BLaER1 (cell line): Measurements from ENCODE around the gene GRIK5.

Source experiments
- H3K27ac ChIP-seq: shearing (Covaris generic); formaldehyde crosslinking; 2 replicates; pipeline ENCODE4 v1.8.1; 2022
- H3K27me3 ChIP-seq: shearing (Covaris generic); formaldehyde crosslinking; 2 replicates; pipeline ENCODE4 v1.8.1; 2022
- H3K36me3 ChIP-seq: shearing (Covaris generic); formaldehyde crosslinking; 2 replicates; pipeline ENCODE4 v1.8.1; 2022
- H3K4me1 ChIP-seq: shearing (Covaris generic); formaldehyde crosslinking; 2 replicates; pipeline ENCODE4 v1.8.1; 2022
- H3K4me2 ChIP-seq: shearing (Covaris generic); formaldehyde crosslinking; 2 replicates; pipeline ENCODE4 v1.8.1; 2022
- H3K4me3 ChIP-seq: shearing (Covaris generic); formaldehyde crosslinking; 2 replicates; pipeline ENCODE4 v1.8.1; 2022
- H3K9ac ChIP-seq: shearing (Covaris generic); formaldehyde crosslinking; 2 replicates; pipeline ENCODE4 v1.8.1; 2022
- H3K9me3 ChIP-seq: shearing (Covaris generic); formaldehyde crosslinking; 2 replicates; pipeline ENCODE4 v1.8.1; 2022
- H4K20me1 ChIP-seq: shearing (Covaris generic); formaldehyde crosslinking; 2 replicates; pipeline ENCODE4 v1.8.1; 2022
- Cebpa-rat ChIP-seq: shearing (Covaris generic); IDR thresholded peaks from 2 replicates; pipeline ENCODE4 v1.8.1; 2022

Gene GRIK5

DNA sequence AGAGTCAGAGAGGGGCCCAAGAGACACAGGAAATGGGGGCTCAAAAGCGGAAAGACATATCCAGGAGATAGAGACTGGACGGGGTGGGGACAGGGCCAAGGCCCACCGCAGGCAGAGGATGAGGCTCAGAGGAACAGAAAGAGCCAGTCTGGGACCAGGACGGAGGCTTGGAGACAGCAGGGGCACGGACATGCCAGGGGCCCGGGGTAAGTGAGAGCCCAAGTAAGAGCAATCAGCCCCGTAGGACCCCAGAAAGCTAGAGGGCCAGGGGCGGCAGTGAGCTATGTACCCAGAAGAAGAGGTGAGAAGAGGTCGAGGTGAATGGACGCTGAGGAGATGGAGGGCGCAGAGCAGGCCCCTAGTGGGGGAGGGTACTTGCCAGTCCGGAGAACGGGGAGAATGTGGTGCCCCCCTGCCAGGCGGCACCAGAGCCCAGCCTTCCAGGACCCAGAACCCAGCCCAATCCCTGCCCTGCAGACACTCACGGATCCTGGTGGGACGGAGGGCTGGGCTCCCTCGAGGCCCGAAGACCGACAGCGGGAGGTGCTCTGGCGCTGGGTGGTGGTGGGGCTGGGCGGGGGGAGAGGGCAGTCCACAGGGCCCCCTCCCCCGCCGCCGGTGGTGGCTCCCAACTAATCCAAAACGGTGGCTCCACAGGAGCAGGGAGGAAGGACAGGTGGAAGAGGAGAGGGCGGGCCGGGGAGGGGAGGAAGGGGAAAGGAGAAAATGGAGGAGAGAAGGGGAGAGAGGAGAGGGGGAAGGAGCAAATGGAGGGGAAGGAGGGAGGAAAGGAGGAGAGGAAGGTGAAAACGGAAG, 1.0 kb downstream of the GRIK5 start:
- peaks cover 71% of the 10 kb centered on the region for H3K4me1 ChIP-seq
- peaks cover 19% of the 10 kb centered on the region for H3K36me3 ChIP-seq
- H3K9ac ChIP-seq, result peak overlapping the region; percentile 84
- peak overlapping the region; percentile 73 for H3K4me3 ChIP-seq
- H4K20me1 ChIP-seq, result peaks cover 44% of the 10 kb centered on the region
- peak overlapping the region; percentile 89 for H3K27ac ChIP-seq
- no peaks in the 10 kb centered on the region for H3K27me3 ChIP-seq
- no peak for TF ChIP-seq Cebpa-rat
- no peaks in the 10 kb centered on the region for H3K9me3 ChIP-seq
- peak overlapping the region; percentile 97 for H3K4me2 ChIP-seq

DNA sequence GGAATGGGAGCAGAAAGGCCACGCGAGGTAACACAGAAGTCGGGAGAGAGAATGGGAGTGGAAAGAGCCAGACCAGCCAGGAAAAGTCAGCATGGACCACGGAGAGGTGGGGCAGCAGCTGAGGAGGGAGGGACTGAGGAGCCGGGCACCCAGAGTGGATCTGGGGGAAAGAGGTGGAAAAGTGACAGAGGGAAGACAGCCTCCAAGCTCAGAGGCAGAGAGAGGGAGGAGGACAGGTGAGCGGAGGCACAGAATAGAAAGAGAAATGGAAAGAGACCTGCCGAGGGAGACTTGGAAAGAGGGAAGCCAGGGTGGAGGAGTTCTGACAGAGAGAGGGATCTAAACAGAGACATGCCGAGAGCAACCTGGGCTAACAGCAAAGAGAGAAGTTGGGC, 1.6 kb downstream of the GRIK5 start:
- Histone ChIP-seq H3K4me3 (peak overlapping the region; percentile 73), H3K4me2 (peak overlapping the region; percentile 97)

DNA sequence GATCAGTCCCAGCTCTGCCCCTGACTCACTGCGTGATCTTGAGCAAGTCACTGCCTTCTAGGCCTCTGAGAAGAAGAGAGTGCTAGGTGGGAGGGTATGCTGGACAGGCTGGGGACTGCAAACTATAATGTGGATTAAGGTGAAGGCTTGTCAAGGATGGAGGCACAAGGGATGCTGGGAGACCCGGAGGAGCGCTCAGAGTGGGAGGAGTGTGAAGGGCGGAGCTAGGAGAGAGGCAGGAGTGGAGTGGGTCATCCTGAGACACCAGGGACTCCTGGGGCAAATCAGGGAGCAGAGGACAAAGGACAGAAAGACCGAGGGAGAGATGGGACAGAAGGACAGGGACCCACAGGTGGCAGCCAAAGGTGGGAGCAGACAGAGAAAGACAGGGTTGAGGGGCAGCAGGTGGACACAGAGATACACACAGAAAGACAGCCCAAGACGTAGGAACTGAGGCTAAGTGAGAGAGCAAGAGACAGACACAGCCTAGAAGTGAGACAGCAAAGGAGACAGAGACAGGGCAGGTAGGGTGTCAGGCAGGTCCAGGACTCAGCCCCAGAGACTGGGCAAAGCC, 2.6 kb downstream of the GRIK5 start:
- Histone ChIP-seq H3K36me3 (peaks cover 35% of the 10 kb centered on the region), H3K27me3 (no peaks in the 10 kb centered on the region), H3K27ac (0 out of 2 replicates have a peak overlapping the region, but pooled peaks have one; percentile 89), H3K4me3 (peak overlapping the region; percentile 73; the same call in 1 of the 2 replicates), H3K9ac (peak overlapping the region; percentile 84; the same call in 1 of the 2 replicates), H3K4me1 (peaks cover 77% of the 10 kb centered on the region), H3K4me2 (peak overlapping the region; percentile 97), H3K9me3 (no peaks in the 10 kb centered on the region), H4K20me1 (peaks cover 51% of the 10 kb centered on the region)
- TF ChIP-seq Cebpa-rat, result no peak

More for the DNA sequence above, 1.6 kb downstream of the GRIK5 start:
- H3K9me3 ChIP-seq, result no peaks in the 10 kb centered on the region
- peaks cover 25% of the 10 kb centered on the region for H3K36me3 ChIP-seq
- no peak for TF ChIP-seq Cebpa-rat
- H3K9ac ChIP-seq, result peak overlapping the region; percentile 84
- H3K27ac ChIP-seq, result peak overlapping the region; percentile 89
- no peaks in the 10 kb centered on the region for H3K27me3 ChIP-seq
- H3K4me1 ChIP-seq, result peaks cover 77% of the 10 kb centered on the region
- peaks cover 48% of the 10 kb centered on the region for H4K20me1 ChIP-seq

DNA sequence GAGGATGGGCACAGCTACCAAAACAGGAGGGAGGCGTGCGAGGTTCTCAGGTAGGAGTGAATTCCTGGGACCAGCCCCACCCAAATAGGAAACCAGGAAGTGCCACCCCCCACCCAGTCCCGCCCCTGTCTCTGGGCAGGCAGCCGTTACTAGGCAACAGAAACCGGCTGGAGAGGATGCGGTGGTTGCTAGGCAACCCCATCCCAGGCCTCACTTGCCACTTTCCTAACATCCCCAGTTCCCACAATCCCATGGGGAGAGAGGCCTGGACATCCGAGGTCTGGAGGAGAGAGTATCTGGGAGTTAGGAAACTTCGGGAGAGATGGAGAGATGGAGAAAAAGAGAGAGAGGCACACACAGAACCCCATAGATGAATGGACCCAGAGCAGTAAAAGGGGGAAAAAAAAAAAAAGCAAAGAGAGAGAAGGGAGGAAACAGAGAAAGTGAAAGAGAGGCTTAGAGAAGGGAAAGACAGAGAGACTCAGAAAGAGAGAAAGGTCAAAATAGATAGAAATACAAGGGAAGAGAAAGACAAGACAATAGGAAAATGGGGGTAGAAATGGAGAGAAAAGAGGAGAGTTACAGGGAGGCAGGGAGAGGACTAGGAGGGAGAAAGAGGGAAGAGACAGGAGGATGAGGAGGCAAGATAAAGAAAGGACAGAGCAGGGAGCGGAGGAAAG, 3.8 kb downstream of the GRIK5 start:
- H4K20me1 ChIP-seq, result peaks cover 51% of the 10 kb centered on the region
- no peak for TF ChIP-seq Cebpa-rat

DNA sequence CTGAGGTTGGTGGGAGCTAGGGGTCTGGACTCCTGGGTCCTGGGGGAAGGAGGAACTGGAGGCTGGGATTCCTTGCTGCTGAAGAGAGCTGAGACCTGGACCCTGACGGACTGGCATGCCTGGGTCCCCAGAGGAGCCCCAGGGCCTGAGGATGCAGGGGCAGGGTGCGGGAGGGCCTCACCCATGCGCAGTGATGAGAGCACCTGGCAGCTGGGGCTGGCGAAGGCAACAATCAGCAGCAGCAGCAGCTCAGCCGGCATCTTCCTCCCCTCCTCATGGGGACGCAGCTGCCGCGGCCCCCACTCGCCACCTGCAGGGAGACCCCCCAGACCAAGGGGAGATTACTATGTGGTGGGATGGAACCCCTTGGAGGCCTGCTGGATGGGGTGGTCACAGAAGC, 4.5 kb downstream of the GRIK5 start:
- Histone ChIP-seq H3K4me3 (no peak overlapping the region), H3K4me1 (peaks cover 62% of the 10 kb centered on the region), H3K36me3 (peaks cover 52% of the 10 kb centered on the region), H3K9ac (no peak overlapping the region), H3K27me3 (no peaks in the 10 kb centered on the region), H3K4me2 (peak overlapping the region; percentile 47), H3K27ac (no peak overlapping the region), H3K9me3 (no peaks in the 10 kb centered on the region), H4K20me1 (peaks cover 51% of the 10 kb centered on the region)
- TF ChIP-seq Cebpa-rat, result no peak

More for the DNA sequence above, 3.8 kb downstream of the GRIK5 start:
- no peak overlapping the region for H3K4me3 ChIP-seq
- H3K4me2 ChIP-seq, result peak overlapping the region; percentile 97
- no peak overlapping the region for H3K27ac ChIP-seq
- no peaks in the 10 kb centered on the region for H3K9me3 ChIP-seq
- peaks cover 46% of the 10 kb centered on the region for H3K36me3 ChIP-seq
- peaks cover 69% of the 10 kb centered on the region for H3K4me1 ChIP-seq
- no peaks in the 10 kb centered on the region for H3K27me3 ChIP-seq
- H3K9ac ChIP-seq, result no peak overlapping the region

DNA sequence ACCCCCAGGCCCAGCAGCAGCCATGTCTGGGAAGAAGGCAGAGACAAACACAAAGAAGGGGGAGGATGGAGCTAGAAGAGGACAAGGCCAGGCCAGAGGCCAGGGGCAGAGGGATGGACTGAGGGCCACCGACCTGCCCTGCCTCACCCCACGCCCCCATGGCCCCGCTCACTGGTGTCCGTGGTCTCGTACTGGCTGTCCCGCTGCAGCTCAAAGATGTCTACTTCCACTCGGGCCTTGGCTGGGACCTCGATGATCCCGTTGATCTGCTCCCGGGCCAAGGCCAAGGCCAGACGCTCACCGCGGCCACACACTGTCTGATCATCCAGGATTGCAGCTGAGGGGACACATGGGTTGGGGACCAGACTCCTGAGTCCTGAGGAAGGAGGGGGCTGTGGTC, 5.0 kb downstream of the GRIK5 start:
- no peak for TF ChIP-seq Cebpa-rat
- Histone ChIP-seq H3K27ac (no peak overlapping the region), H3K4me1 (peaks cover 59% of the 10 kb centered on the region), H3K9me3 (no peaks in the 10 kb centered on the region), H3K4me3 (no peak overlapping the region), H4K20me1 (peaks cover 51% of the 10 kb centered on the region), H3K36me3 (peaks cover 56% of the 10 kb centered on the region), H3K9ac (no peak overlapping the region), H3K27me3 (no peaks in the 10 kb centered on the region), H3K4me2 (peak overlapping the region; percentile 47)

DNA sequence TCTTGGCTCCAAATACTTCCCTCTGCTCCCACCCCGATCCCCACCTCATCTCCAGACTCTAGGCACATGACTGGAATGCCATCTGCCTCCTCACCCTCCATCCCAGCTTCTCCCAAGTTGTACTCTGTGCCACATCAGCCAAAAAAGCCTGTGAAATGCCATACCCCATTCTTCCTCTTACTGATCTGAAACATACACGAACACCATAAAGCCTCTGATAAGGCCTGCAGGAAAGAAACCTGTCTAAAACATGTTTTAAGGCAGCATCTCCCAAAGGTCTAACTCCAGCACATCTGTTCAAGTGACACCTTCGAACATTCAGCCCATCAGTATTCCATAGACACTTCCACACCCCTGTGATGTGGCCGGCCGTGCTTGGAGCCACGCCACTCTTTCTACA, 5.6 kb downstream of the GRIK5 start:
- no peaks in the 10 kb centered on the region for H3K27me3 ChIP-seq
- no peak overlapping the region for H3K9ac ChIP-seq
- H3K27ac ChIP-seq, result no peak overlapping the region
- peaks cover 55% of the 10 kb centered on the region for H3K4me1 ChIP-seq
- no peak for TF ChIP-seq Cebpa-rat
- H3K36me3 ChIP-seq, result peaks cover 62% of the 10 kb centered on the region
- no peak overlapping the region for H3K4me3 ChIP-seq
- H3K9me3 ChIP-seq, result no peaks in the 10 kb centered on the region
- peaks cover 53% of the 10 kb centered on the region for H4K20me1 ChIP-seq
- H3K4me2 ChIP-seq, result no peak overlapping the region; the same call in 1 of the 2 replicates

DNA sequence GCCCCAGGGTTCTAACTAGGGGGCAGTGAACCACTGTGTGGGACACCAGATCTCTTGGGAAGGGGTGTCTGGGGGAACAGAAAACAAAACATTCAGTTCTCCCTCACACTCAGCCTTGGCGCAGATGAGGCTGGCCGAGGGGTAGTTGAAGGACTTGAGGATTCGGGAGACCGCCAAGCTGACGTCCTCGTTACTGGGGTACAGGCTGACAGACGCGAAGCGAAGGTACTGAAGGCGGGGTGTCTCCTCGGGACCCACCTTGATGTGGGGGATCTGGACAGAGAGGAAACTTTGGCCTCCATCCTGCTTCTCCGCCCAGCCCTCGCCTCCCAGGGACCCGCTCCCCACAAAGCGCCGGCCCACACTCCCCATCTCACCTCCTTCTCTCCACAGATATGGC, 7.6 kb downstream of the GRIK5 start:
- TF ChIP-seq Cebpa-rat, result no peak
- H3K27me3 ChIP-seq, result no peaks in the 10 kb centered on the region

DNA sequence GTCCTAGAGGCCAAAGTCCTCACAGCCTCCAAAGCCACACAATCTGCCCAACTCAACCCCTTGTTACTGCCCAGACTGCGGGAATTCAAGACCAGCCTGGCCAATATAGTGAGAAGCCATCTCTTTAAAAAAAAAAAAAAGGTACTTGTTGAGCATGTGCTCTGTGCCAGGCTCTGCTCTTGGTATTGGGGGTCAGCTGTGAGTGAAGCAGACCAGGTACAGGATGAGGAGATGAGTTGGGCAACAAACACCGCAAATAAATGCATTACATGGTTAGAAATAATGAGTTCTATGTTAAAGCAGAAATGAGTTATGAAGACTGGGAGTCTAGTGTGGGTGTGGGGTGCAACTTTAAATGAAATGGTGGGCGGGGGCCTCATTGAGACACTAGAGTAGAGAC, 9.9 kb downstream of the GRIK5 start:
- peaks cover 23% of the 10 kb centered on the region for H4K20me1 ChIP-seq
- no peaks in the 10 kb centered on the region for H3K9me3 ChIP-seq
- H3K27ac ChIP-seq, result no peak overlapping the region
- no peak overlapping the region for H3K4me3 ChIP-seq
- no peak overlapping the region for H3K9ac ChIP-seq
- peaks cover 98% of the 10 kb centered on the region for H3K36me3 ChIP-seq
- TF ChIP-seq Cebpa-rat, result no peak
- H3K4me2 ChIP-seq, result no peak overlapping the region
- no peaks in the 10 kb centered on the region for H3K27me3 ChIP-seq
- peaks cover 16% of the 10 kb centered on the region for H3K4me1 ChIP-seq

More for the DNA sequence above, 7.6 kb downstream of the GRIK5 start:
- Histone ChIP-seq H4K20me1 (peaks cover 46% of the 10 kb centered on the region), H3K4me3 (no peak overlapping the region), H3K4me2 (no peak overlapping the region), H3K9ac (no peak overlapping the region), H3K9me3 (no peaks in the 10 kb centered on the region), H3K4me1 (peaks cover 38% of the 10 kb centered on the region), H3K36me3 (peaks cover 83% of the 10 kb centered on the region), H3K27ac (no peak overlapping the region)

DNA sequence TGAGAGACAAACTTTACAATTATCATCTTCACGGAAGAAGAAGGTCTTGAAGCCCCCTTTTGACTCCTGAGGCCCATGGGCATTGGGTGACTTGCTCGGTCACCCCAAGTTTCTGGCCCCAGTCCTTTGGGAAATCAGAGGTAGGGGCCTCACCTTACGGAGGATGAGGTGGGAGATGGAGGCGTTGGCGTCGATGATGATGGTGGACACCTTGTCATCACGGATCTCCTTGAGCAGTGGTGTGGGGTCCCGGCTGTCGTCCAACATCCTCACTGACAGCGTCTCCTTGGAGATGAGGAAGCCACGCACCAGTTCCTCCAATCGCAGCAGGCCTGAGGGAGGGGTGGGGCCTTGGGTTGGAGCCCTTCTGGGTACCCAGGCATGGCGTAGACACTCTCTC, 10.8 kb downstream of the GRIK5 start:
- no peaks in the 10 kb centered on the region for H3K27me3 ChIP-seq
- H3K9ac ChIP-seq, result no peak overlapping the region
- H3K4me2 ChIP-seq, result no peak overlapping the region
- peaks cover 98% of the 10 kb centered on the region for H3K36me3 ChIP-seq
- H3K27ac ChIP-seq, result no peak overlapping the region
- no peak overlapping the region for H3K4me3 ChIP-seq
- peaks cover 15% of the 10 kb centered on the region; the same call in 1 of the 2 replicates for H4K20me1 ChIP-seq
- peaks cover 11% of the 10 kb centered on the region for H3K4me1 ChIP-seq
- H3K9me3 ChIP-seq, result no peaks in the 10 kb centered on the region
- TF ChIP-seq Cebpa-rat, result no peak
